GM18868 (cell line): Measurements from ENCODE around the gene PABPN1L.

Experiments
- ATAC-seq: cut with Tn5 transposase; IDR thresholded peaks from one replicate; pipeline ENCODE4 v1.9.1; 2021; ENCODE audit warnings: mild to moderate bottlenecking, moderate library complexity; ENCODE audit not compliant: unreplicated experiment

PABPN1L gene

GRCh38 chr16:88884569-88885271 lies 18.3 kb upstream of the PABPN1L start:
- ATAC-seq = no peak

- no peak for ATAC-seq
Observed at GRCh38 chr16:88883946-88884345, 17.5 kb upstream of the PABPN1L start.

GRCh38 chr16:88883117-88883895 lies 16.8 kb upstream of the PABPN1L start:
- no peak for ATAC-seq

- no peak for ATAC-seq
Observed at GRCh38 chr16:88882358-88883030, 16.0 kb upstream of the PABPN1L start.

GRCh38 chr16:88881675-88882357 lies 15.4 kb upstream of the PABPN1L start:
- no peak for ATAC-seq

GRCh38 chr16:88881007-88881615 lies 14.7 kb upstream of the PABPN1L start:
- ATAC-seq = no peak

GRCh38 chr16:88880226-88881006 lies 14.0 kb upstream of the PABPN1L start:
- ATAC-seq = no peak

- ATAC-seq = no peak
Observed at GRCh38 chr16:88879788-88880055, 13.3 kb upstream of the PABPN1L start.

- no peak for ATAC-seq
Observed at GRCh38 chr16:88878967-88879787, 12.7 kb upstream of the PABPN1L start.

GRCh38 chr16:88878356-88878755 lies 11.9 kb upstream of the PABPN1L start:
- no peak for ATAC-seq

- no peak for ATAC-seq
Observed at GRCh38 chr16:88877564-88878289, 11.3 kb upstream of the PABPN1L start.

- no peak for ATAC-seq
Observed at GRCh38 chr16:88876942-88877526, 10.6 kb upstream of the PABPN1L start.

- no peak for ATAC-seq
Observed at GRCh38 chr16:88875703-88876234, 9.3 kb upstream of the PABPN1L start.

- no peak for ATAC-seq
Observed at GRCh38 chr16:88874938-88875599, 8.6 kb upstream of the PABPN1L start.

GRCh38 chr16:88872650-88873331 lies 6.3 kb upstream of the PABPN1L start:
- no peak for ATAC-seq

GRCh38 chr16:88871730-88872416 lies 5.4 kb upstream of the PABPN1L start:
- no peak for ATAC-seq

- ATAC-seq = no peak
Observed at GRCh38 chr16:88871349-88871702, 4.9 kb upstream of the PABPN1L start.
